ENCODE measurements around the gene MXRA5. TPM values are rescaled to one million over a fixed set of nuclear protein-coding genes. Genes with fewer than 3 reads are reported as not detected.

The MXRA5 gene
- total and polyA plus RNA-seq, 9 of the 15 experiments (the other 6 are each of a cell fraction or from before 2014, with no cell fraction given): 0.02 TPM; not detected in 8

- POLR2A ChIA-PET: no interaction called here
These were observed 38.6 kb downstream of the MXRA5 start for GRCh38 chrX:3307881-3308280.

More at GRCh38 chrX:3307881-3308280, 38.6 kb downstream of the MXRA5 start:
- CTCF ChIA-PET (ENCODE audit: low intra/inter-chr PET ratio): no interaction called here
- Histone ChIP-seq H3K4me2 (ENCODE audit: insufficient read depth, low read length) (no peak overlapping the region), H3K4me1 (replicated peaks in 1 of 2; ENCODE audit: control insufficient read depth in 2 of 2, insufficient read depth in 2 of 2, low read length in 2 of 2) (no peaks in the 10 kb centered on the region), H2AFZ (ENCODE audit: low read depth, low read length) (no peak overlapping the region), H3K9me3 (replicated peaks; ENCODE audit: control insufficient read depth, insufficient read depth, low read depth, low read length) (no peaks in the 10 kb centered on the region), H3K4me3 (no peak overlapping the region), H3K9ac (ENCODE audit: insufficient read depth in 1 of 2, low read depth in 2 of 2, low read length in 2 of 2) (no peak overlapping the region), H3K79me2 (ENCODE audit: control insufficient read depth, insufficient read depth, low read length) (no peaks in the 10 kb centered on the region), H3K27me3 (ENCODE audit: control insufficient read depth in 2 of 2, insufficient read depth in 2 of 2, low read length in 2 of 2) (peaks cover 0 to 16% of the 10 kb centered on the region in 2 experiments; a peak in 2 of 5 replicates), H3K9me1 (ENCODE audit: control insufficient read depth, insufficient read depth, low read length) (no peaks in the 10 kb centered on the region), H3K36me3 (ENCODE audit: control insufficient read depth, insufficient read depth, low read length) (no peaks in the 10 kb centered on the region), H4K20me1 (replicated peaks; ENCODE audit: control insufficient read depth, insufficient read depth, low read length) (no peaks in the 10 kb centered on the region), H3K27ac (ENCODE audit: extremely low read depth, low read depth, low read length) (no peak overlapping the region)
- 0% methylated on average over 1 of the region's 1 CpG for WGBS (ENCODE audit: insufficient coverage, low coverage, missing lambda C conversion rate)
- no peak for ATAC-seq
- no TSS peak for BruUV-seq (replicated peaks)
- TF ChIP-seq, protein P1, sequence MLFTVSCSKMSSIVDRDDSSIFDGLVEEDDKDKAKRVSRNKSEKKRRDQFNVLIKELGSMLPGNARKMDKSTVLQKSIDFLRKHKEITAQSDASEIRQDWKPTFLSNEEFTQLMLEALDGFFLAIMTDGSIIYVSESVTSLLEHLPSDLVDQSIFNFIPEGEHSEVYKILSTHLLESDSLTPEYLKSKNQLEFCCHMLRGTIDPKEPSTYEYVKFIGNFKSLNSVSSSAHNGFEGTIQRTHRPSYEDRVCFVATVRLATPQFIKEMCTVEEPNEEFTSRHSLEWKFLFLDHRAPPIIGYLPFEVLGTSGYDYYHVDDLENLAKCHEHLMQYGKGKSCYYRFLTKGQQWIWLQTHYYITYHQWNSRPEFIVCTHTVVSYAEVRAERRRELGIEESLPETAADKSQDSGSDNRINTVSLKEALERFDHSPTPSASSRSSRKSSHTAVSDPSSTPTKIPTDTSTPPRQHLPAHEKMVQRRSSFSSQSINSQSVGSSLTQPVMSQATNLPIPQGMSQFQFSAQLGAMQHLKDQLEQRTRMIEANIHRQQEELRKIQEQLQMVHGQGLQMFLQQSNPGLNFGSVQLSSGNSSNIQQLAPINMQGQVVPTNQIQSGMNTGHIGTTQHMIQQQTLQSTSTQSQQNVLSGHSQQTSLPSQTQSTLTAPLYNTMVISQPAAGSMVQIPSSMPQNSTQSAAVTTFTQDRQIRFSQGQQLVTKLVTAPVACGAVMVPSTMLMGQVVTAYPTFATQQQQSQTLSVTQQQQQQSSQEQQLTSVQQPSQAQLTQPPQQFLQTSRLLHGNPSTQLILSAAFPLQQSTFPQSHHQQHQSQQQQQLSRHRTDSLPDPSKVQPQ (CRISPR knock-in tag; IDR thresholded peaks at IDR 0.05; ENCODE audit: borderline replicate concordance): no peak
- TF ChIP-seq, protein P2, sequence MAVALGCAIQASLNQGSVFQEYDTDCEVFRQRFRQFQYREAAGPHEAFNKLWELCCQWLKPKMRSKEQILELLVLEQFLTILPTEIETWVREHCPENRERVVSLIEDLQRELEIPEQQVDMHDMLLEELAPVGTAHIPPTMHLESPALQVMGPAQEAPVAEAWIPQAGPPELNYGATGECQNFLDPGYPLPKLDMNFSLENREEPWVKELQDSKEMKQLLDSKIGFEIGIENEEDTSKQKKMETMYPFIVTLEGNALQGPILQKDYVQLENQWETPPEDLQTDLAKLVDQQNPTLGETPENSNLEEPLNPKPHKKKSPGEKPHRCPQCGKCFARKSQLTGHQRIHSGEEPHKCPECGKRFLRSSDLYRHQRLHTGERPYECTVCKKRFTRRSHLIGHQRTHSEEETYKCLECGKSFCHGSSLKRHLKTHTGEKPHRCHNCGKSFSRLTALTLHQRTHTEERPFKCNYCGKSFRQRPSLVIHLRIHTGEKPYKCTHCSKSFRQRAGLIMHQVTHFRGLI (CRISPR knock-in tag; IDR thresholded peaks at IDR 0.05): no peak
- no peak for TF ChIP-seq FOXK1 (CRISPR knock-in tag; IDR thresholded peaks at IDR 0.05; ENCODE audit: borderline replicate concordance)
- no peak for TF ChIP-seq HMBOX1 (IDR thresholded peaks at IDR 0.05)
- intact Hi-C loops (cut with micrococcal nuclease): no loop called here
- no peak for FAIRE-seq
- in situ Hi-C loops (cut with MboI): no loop called here
- no peak for DNase-seq (ENCODE audit: extremely low read depth in 1 of 4, low spot score in 3 of 4)
